Vein endothelial cell (primary cell): ENCODE measurements around the gene RETN. TPM values are rescaled to one million over a fixed set of nuclear protein-coding genes. Genes with fewer than 3 reads are reported as not detected.

Experiments used
- total RNA-seq: library from RNA; depleted of rRNA; stranded (reverse); fragments of >200 nt; gene quantifications from 2 replicates; pipeline ENCODE4 v1.2.3, GENCODE V29; 2012

RETN gene, protein sequence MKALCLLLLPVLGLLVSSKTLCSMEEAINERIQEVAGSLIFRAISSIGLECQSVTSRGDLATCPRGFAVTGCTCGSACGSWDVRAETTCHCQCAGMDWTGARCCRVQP
- not detected in 2 replicates for total RNA-seq

DNA sequence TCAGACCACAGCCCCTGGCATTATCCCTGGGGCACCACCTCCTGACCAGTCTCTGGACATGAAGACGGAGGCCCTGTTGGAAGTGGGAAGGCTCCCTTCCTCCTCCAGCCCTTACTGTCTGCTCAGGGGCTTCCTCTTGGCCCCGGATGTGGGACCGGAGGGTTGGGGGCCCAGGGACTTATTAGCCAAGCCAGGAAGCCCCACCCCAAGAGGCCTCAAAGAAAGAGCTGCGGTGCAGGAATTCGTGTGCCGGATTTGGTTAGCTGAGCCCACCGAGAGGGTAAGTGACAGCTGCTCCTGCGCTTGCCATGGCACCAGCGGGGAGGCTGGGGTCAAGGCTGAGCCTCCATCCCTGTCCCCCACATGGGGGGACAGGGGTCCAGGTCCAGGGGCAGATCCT is at the start of gene RETN:
RETN (plus strand) TSS at position 208 of the 400 bp plus-strand sequence. CDS start 278 bp downstream, outside the sequence.

DNA sequence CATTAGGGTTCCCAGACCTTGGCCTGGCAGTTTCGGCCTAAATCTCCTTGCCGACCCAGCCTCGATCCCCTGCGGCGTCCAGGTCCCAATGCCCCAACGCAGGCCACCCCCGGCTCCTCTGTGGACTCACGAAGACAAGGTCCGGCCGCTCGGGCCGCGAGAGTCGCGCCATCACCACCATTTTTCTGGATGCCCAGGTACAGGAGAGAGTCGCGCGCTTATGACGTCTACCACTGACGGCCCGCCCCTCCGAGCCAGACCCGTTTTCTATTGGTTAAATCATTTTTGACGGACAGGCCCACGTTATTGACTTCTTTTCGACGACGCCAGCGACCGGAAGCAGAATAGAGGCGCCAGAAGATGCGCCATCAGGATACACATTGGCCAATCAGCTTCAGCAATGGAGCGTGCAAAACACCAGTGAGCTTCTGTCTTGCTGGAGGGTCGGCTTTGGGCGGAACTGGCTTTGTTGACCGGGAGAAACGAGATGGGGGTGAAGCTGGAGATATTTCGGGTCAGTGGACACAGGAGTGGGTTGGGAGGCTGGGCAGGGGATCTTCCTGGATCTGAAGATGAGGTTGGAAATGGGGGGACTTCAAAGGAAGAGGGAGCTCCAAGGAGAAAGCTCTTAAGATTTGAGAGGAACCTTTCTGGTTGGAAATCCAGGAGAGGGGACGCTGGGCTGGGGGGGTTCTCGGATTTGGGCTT is 39.3 kb upstream of the RETN start, which contains the start of the genes PET100 and XAB2:
PET100 (plus strand) TSS at position 447 of the 708 bp plus-strand sequence; CDS start at position 488, 41 bp downstream.
XAB2 (minus strand) TSS at position 199 of the 708 bp plus-strand sequence; CDS start at position 181, 18 bp downstream.

DNA sequence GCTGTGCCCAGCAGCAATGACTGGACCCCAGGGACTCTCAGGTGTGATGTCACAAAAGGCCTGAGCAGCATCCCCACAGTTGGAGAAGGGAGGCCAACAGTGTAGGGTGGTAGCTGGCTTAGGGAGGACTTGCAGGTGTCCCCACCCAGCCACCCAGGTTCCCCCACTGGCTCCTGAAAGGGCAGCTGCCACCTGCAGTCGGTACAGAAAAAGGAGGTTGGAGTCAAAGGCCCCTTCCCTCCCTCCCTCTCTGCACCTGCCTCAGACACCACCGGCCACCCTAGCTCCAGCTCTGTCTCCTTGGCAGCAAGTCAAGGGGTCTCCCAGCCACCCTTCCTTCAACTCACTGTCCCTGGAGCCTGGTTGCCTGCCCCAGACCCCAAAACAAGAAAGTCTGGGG is 35.2 kb upstream of the RETN start, which contains the start of gene PCP2:
PCP2 (minus strand) TSS at position 22 of the 400 bp plus-strand sequence. CDS start 262 bp downstream, outside the sequence.

DNA sequence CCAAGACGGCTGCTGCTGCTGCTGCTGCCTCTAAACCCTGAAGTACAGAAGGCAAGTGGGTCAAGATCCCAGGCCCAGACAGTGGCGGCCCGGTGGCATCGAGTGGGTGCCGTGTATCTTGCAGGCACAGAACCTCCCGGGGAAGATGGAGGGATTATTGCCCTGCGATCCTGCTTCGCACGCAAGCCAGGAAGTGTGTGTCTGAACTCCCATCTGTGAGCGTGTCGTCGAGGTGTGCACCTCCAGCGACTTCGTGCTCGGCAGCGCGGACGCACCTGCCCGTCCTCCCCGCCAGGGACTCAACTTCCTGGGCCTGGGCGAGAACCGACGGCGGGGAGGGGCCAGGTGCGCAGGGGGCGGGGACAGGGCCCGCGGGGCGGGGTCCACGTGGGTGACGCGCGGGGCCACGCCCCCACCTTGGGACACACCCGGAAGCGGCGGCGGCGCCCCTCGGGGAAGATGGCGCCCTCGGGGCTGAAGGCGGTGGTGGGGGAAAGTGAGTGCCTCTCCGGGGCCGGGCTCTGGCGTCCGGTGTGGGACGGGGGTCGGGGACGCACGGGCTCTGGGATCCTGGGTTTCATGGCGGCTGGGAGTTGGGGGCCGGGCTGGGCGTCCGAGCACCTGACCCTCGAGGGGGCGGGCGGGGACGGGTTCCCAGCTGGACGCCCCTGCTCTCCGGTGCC is 32.0 kb upstream of the RETN start, which contains the start of gene STXBP2:
STXBP2 (plus strand) TSS at position 420 of the 683 bp plus-strand sequence; CDS start at position 460, 40 bp downstream.

DNA sequence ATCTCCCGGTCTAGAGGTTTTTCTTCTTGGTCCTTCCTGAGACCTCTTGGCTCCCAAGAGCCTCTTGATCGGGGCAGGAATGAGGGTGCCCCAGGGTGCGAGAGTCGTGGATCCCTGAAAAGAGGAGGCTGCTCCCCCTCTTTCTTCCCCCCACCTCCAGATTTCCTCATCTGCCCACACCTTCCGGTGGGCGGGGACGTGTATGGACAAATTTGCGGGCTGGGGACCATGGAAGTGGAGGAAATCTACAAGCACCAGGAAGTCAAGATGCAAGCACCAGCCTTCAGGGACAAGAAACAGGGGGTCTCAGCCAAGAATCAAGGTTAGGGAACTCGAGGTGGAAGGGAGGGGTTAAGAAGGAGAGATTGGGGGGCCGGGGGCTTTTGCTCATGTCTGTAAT is 8.0 kb downstream of the RETN start, which contains the start of gene MCEMP1:
MCEMP1 (plus strand) TSS at position 237 of the 400 bp plus-strand sequence; CDS start at position 268, 31 bp downstream.

DNA sequence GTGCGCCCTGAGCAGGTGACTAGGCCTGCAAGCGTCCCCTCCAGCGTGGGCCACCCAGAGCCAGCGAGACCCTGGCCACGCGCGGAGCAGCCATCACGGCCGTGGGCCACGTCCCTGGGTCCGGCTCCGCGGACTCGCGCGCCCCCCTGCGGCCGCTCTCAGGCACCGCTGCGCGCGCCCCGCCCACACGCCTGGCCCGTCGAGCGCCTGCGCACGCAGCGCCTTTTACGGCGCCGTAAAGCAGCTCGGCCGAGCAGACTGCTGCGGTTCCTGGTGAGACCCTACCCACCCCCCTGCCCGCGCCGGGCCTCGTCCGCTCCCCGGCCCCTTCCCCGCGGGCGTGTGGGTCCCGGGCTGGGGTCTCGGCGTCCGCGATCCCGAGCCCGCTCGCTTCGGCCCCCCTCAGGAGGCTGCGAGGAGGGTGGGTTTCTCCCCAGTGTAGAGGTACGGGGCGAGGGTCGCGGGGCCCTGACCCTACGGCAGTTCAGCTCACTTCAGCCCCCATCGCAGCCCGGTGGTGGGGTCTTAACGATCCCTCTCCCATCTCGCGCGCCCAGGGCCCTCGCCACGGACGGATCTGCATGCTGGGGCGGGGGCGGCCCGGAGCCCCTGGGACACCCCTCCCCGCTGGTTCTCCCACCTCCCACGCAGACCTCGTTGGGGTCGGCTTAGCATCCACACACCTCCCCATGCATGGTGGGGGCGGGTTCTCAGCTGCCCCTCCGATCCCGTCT is 11.9 kb downstream of the RETN start, which contains the start of gene TRAPPC5:
TRAPPC5 (plus strand) TSS at position 228 of the 734 bp plus-strand sequence. CDS start 1,421 bp downstream, outside the sequence.

DNA sequence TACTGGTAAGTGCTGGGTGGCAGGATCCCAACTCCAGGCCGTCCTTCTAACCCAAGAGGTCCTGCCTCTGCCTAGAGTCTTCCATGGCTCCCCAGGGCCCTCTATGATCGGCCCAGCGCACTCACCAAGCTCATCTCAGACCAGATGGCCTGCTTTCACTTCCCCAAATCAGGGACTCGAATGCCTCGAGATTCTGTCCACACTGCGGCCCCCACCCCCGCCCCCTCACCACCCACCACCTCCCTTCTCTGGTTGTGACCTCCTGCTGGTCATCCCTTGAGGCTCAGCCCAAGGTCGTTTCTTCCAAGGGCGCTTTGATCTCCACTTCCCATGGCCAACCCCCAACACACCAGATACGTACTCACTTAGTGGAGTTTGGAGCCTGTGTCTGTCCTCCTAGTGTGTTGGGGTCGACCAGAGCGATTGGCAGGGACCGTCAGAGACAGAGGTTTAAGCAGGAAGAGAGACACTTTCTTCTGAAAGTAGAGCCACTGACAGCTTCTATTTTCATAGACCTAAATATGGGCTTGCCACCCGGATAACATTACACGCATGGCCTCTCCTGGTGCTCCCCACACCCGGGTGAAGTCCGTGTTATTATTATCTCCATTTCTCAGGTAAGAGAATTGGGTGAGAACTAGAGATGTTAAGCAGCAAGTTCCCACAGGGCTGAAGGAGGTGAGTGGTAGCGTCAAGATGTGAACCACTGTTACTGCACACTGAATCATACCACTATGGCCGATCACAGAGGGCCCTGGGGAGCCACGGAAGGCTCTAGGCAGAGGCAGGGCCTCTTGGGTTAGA is 33.0 kb downstream of the RETN start, which contains the start of gene FCER2:
FCER2 (minus strand) TSS at position 478 of the 804 bp plus-strand sequence. CDS start 2,371 bp downstream, outside the sequence.

Other genes with a start within 250 kb of the RETN start
- 1.6 and 1.7 TPM in 2 replicates for gene PEX11G, start 180.0 kb upstream of the RETN start, total RNA-seq
- gene ZNF358, start 152.9 kb upstream of the RETN start, total RNA-seq = 26.2 and 44.4 TPM in 2 replicates
- gene MCOLN1, start 146.4 kb upstream of the RETN start, total RNA-seq = 9.1 and 9.3 TPM in 2 replicates
- gene PNPLA6, start 133.3 kb upstream of the RETN start, total RNA-seq = 151 and 181 TPM in 2 replicates
- 0.33 TPM in 1 of 2 replicates, not detected in the other for gene CAMSAP3, start 73.2 kb upstream of the RETN start, total RNA-seq
- gene XAB2, start 39.5 kb upstream of the RETN start, total RNA-seq = 39.1 and 46.1 TPM in 2 replicates
- 6.2 and 8.8 TPM in 2 replicates for gene PET100, start 39.3 kb upstream of the RETN start, total RNA-seq
- gene PCP2, start 35.3 kb upstream of the RETN start, total RNA-seq = not detected in 2 replicates
- gene STXBP2, start 31.9 kb upstream of the RETN start, total RNA-seq = 29.4 and 29.8 TPM in 2 replicates
- not detected in 2 replicates for gene MCEMP1, start 8.0 kb downstream of the RETN start, total RNA-seq
- gene TRAPPC5, start 11.8 kb downstream of the RETN start, total RNA-seq = 47.4 and 68.5 TPM in 2 replicates
- gene FCER2, start 33.1 kb downstream of the RETN start, total RNA-seq = not detected in 2 replicates
- gene CLEC4G, start 63.1 kb downstream of the RETN start, total RNA-seq = not detected in 2 replicates
- not detected in 2 replicates for gene CD209, start 78.5 kb downstream of the RETN start, total RNA-seq
- not detected in 2 replicates for gene CLEC4M, start 94.2 kb downstream of the RETN start, total RNA-seq
- 13.7 and 21.6 TPM in 2 replicates for gene EVI5L, start 161.2 kb downstream of the RETN start, total RNA-seq
- gene PRR36, start 205.3 kb downstream of the RETN start, total RNA-seq = not detected in 2 replicates
- 1.1 and 1.3 TPM in 2 replicates for gene LRRC8E, start 219.5 kb downstream of the RETN start, total RNA-seq
- gene MAP2K7, start 234.8 kb downstream of the RETN start, total RNA-seq = 12.5 and 13.7 TPM in 2 replicates
- gene TGFBR3L, start 245.8 kb downstream of the RETN start, total RNA-seq = 0.29 and 2.0 TPM in 2 replicates